ENCODE data around the gene DNAAF5.
"Not testable (repeated sequence)": the region's sequence is repeated elsewhere in the genome, so short reads cannot be mapped to it uniquely, and the experiment has no call there.

DNAAF5 gene

DNA sequence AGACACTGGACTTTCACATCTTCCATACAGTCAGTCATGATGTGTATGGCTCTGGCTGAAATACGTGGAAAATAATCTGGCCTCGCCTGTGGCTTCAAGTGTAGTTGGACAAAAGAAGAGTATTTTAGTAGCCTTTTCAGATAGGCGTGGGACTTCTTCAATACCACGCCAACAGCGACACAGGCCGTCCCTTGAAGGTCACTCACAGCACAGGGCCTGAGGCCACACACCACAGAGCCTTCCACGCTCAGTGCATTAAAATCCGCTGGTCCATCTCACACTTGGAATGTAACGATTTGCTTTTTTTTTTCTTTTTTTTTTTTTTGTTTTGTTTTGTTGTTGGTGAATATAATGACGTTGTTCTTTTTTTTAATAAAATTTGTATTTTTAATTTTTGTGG lies 54.0 kb downstream of the DNAAF5 start:
- DNase-seq, result no peak

DNA sequence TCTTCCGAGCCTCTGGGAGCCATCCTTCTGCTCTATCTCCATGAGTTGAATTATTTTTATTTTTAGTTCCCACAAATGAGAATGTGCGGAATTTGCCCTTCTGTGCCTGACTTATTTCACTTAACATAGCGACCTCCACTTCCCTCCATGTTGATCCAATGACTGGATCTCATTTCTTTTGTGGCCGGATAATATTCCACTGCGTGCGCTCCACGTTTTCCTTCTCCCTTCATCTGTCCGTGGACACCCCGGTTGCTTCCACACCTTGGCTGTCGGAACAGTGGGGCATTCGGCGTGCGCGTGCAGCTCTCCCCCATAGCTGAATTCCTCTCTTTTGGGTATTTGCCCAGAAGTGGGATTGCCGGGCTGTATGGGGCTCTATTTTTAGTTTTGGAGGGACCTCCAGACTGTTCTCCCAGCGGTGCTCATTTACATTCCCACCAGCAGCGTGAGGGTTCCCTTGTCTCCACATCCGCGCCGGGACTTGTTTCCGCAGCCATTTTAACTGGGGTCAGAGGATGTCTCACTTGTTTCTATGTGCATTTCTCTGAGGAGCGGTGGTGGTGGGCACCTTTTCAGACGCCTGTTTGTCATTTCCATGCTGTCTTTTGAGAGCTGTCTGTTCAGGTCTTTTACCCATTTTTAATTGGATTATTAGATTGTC lies 54.8 kb downstream of the DNAAF5 start:
- DNase-seq, result no peak

DNA sequence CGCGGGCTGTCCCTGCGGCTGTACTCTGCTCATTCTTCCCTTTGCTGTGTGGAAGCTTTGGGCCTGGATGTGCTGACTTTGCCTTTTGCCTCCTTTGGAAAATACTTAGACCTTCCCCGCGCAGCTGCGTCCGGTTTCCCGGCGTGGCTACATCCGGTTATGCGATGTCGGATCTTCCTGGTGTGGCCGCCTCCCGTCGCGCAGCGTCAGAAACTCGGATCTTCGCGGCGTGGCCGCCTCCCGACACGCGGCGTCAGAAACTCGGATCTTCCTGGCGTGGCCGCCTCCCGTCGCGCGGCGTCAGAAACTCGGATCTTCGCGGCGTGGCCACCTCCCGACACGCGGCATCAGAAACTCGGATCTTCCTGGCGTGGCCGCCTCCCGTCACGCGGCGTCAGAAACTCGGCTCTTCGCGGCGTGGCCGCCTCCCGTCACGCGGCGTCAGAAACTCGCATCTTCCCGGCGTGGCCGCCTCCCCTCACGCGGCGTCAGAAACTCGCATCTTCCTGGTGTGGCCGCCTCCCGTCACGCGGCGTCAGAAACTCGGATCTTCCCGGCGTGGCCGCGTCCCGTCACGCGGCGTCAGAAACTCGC lies 55.5 kb downstream of the DNAAF5 start:
- DNase-seq, result no peak

DNA sequence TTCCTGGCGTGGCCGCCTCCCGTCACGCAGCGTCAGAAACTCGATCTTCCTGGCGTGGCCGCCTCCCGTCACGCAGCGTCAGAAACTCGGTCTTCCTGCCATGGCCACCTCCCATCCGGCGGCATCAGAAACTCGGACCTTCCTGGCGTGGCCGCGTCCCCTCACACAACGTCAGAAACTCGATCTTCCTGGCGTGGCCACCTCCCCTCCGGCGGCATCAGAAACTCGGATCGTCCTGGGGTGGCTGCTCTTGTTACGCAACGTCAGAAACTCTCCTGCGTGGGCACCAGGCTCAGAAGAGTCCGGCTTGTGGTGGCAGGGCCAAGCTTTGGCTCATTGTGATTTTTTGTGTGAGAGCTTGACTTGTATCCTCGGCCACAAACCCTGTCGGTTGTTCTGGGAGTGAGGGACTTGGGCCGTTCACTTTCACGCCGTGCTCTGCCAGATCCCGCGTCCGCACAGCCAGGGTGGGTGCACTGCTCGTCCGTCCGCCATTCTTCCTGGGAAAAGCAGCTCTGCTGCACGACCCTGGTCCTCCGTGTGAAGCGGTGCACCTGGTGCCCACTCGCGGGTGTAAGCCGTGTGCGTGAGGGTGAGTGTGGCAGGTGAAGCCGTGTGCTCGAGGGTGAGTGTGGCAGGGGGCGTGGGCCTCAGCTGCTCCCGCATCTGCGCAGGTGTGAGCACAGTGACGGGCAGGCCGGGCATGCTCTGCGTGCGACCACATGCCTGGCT lies 56.4 kb downstream of the DNAAF5 start:
- no peak for DNase-seq

DNA sequence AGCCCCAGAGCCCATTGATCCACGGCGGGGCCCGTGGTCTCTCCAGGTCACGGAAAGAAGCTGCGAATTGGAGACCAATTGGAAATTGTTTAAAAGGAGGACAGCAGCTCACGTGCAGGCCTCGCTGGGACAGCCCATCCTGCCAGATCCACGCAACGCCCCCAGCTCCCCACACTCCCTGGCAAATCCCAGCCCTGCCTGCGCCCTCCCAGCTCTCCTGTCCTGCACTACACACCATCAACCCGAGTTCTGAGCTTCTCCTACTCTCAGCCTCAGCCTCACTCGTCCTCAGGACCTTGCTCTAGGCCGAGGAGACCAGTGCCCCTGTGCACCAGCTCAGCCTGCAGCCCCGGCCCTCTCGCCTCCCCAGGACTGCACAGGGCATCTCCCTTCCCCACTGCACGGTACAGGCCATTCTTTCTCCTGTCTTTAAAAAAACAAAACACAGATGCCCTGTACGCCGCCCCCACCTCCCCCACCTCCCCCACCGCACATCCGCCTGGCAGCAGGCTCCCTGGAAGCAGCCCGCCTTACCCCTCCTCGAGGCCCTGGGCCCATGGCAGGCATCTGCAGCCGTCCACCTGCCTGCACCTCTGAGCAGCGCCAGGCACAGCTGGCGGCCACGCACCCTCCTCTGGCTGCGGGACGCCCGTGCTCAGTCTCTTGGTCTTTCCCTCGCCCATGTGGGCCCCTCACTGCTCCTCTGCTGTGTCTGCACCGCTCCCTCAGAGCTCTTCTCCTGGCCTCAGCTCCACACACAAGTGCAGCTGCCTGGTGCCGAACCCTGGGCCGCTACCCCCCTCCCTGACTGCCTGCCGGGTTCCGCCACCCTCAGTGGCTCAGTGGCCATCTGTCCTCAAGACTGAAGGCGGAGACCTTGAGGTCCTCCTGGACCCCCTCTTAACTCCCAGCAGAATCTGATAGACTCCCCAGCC lies 57.3 kb downstream of the DNAAF5 start:
- DNase-seq, result no peak

DNA sequence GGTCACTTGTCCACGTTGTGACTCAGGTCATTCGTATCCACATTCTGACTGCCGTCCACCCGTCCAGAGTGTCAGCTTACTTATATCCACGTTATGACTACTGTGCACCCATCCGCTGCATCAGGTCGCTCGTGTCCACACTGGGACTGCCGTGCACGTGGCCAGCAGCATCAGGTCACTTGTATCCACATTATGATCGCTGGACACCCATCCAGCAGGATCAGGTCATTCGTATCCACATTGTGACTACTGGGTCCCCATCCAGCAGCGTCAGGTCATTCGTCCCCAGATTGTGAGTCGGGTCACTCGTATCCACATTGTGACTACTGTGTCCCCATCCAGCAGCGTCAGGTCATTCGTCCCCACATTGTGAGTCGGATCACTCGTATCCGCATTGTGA lies 58.5 kb downstream of the DNAAF5 start:
- no peak for DNase-seq

DNA sequence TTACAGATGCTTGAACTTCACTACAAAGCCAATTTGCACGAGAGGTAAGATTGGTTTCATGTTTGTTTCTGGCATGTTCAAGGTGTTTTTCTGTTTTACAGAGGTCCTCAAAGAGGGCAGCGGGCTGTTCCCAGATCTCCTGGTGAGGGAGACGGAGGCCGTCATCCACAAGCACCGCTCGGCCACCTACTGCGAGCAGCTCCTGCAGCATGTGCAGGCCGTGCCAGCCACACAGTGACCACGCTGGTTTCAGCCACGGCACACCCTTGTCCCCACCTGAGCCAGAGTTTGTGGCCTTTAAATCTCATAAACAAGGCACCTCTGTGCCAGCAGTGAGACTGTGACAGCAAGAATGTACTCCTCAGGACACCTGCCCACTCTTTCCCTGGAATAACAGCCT lies 58.9 kb downstream of the DNAAF5 start:
- DNase-seq, result no peak

DNA sequence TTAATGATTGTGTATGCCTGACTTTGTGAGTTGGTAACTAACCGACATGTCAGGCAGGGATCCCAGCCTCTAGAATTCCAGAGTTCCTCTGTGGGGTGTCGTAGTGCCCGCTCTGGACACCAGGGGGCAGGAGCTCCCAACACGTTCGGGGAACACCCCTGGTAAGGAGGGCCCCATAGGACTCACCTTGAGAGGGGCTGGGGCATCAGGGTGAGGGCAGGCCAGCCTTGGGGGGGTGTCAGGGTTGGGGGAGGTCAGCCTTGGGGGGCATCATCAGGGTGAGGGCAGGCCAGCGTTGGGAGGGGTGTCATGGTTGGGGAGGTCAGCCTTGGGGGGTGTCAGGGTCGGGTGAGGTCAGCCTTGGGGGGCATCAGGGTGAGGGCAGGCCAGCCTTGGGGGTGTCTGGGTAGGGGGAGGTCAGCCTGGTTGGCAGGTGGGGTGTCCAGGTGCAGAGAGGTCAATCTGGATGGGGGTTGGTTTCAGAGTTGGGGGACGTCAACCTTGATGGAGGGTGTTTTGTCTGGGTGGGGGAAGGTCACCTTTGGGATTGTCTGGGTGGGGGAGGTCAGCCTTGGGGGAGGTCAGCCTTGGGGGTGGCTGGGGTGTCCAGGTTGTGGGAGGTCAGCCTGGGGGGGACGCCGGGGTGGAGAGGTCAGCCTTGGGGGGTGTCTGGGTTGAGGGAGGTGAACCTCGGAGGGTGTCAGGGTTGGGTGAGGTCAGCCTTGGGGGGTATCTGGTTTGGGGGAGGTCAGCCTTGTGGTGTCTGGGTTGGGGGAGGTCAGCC lies 60.2 kb downstream of the DNAAF5 start:
- peak in 30 of 58 donors; percentile 6 to 69 (median 30) for DNase-seq

DNA sequence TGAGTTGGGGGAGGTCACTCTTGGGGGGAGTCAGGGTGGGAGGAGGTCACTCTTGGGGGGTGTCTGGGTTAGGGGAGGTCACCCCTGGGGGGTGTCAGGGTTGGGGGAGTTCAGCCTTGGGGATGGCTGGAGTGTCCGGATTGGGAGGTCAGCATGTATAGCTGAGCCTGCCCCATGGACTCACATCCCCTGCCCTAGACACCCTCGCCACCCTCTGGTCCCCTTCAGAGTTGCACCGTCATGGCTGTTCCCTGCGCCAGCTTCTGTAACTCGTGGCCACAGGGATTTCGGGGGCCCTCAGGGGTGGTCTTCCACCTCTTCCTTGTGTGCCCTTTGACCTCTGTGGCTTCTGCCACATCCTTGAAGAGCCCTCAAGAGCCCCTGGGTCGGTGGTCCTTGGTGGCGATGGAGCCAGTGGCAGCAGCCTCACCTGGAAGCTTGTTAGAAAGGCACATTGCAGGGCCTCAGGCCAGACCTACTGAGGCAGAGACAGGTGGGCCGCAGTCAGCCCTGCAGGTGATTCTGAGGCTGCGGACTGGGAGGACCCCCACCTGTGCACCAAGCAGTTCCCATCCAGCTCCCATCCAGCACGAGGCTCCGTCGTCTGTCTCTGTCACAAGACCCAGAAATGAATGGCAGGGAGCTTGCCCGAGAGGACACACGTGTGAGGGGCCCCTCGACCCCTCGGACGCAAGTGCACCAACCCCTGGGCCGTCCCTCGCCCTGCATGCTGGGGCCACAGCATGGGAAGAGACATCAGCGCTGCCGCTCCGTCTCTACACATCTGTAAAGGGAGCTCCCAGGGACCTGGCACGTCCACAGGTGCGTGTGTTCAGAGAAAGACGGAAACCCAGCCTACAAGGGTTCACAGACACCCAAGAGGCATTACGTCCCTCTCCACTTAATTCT lies 61.1 kb downstream of the DNAAF5 start:
- DNase-seq, result no peak

DNA sequence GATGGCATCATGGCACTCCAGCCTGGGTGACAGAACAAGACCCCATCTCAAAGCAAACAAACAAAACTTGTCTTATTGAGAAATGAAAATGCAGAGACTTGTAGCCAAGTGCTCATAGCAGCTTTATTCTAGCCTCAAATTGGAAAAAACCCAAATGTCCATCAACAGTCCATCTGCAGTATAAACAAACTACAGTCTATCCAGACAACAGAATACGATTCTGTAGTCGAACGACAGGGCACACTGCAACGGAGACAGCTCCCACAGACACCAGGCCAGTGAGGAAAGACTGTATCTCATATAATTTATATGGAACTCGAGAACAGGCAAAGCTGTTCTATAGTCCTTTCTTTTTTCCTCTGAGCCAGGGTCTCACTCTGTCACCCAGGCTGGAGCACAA lies 65.0 kb downstream of the DNAAF5 start:
- DNase-seq, result no peak

DNA sequence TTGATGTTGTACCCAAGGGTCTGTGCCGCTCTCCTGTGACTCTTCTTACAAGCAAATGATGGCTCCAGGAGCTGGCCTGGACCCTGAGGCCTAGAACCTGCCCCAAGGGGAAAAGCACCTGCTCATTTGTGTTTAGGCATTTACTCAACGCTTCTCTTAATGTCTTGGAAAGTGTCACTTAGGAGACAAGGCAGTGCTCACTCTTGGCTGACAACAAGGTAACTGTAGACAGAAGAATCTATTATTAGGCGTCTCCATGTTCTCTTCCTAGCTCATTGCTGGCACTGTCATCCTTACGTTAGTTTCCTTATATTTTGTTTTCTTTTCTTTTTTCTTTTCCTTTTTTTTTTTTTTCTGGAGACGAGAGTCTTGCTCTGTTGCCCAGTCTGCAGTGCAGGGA lies 67.7 kb downstream of the DNAAF5 start:
- DNase-seq, result no peak

DNA sequence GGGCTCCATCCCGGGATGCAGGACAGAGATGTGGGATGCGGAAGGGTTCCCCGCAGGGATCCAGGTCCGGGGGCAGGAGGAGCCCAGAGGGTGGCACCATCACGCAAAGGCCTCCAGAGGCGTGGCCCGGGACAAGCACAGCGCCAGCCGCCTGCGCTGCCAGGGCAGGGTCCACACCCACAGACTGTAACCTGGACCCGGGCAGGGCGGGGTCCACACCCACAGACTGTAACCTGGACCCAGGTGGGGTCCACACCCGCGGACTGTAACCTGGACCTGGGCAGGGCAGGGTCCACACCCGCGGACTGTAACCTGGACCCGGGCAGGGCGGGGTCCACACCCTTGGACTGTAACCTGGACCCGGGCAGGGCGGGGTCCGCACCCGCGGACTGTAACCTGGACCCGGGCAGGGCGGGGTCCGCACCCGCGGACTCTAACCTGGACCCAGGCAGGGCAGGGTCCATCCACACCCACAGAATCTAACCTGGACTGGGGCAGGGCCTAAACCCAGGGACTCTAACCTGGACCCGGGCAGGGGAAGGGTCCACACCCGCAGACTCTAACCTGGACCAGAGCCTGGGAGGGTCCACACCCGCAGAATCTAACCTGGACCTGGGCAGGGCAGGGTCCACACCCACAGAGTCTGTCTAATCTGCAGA lies 68.3 kb downstream of the DNAAF5 start:
- DNase-seq, result no peak

DNA sequence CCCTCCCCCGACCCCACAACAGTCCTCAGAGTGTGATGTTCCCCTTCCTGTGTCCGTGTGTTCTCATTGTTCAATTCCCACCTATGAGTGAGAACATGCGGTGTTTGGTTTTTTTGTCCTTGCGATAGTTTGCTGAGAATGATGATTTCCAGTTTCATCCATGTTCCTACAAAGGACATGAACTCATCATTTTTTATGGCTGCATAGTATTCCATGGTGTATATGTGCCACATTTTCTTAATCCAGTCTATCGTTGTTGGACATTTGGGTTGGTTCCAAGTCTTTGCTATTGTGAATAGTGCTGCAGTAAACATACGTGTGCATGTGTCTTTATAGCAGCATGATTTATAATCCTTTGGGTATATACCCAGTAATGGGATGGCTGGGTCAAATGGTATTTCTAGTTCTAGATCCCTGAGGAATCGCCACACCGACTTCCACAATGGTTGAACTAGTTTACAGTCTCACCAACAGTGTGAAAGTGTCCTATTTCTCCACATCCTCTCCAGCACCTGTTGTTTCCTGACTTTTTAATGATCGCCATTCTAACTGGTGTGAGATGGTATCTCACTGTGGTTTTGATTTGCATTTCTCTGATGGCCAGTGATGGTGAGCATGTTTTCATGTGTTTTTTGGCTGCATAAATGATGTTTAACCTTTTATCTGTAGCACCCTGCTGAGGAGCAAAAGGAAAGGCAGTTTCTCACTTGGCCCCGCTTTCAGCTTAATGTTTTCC lies 70.1 kb downstream of the DNAAF5 start:
- not testable (repeated sequence) for DNase-seq

DNA sequence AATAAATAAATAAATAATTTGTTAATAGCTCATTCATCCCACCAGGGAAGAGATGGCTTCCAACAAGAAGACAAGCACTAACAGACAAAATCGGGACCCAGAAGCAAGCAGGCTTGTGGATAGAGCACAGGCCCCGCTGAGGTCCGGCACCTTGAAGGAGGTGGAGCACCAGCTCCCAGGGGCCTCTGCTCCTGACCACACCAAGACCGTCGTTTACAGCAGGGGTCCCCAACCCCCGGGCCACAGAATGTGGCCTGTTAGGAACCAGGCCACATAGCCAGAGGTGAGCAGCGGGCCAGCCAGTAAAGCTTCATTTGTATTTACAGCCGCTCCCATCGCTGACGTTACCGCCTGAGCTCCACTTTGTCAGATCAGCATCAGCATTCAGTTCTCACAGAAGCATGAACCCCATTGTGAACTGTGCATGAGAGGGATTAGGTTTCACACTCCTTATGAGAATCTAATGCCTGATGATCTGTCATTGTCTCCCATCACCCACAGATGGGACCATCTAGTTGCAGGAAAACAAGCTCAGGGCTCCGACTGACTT lies 72.5 kb downstream of the DNAAF5 start:
- no peak for DNase-seq

DNA sequence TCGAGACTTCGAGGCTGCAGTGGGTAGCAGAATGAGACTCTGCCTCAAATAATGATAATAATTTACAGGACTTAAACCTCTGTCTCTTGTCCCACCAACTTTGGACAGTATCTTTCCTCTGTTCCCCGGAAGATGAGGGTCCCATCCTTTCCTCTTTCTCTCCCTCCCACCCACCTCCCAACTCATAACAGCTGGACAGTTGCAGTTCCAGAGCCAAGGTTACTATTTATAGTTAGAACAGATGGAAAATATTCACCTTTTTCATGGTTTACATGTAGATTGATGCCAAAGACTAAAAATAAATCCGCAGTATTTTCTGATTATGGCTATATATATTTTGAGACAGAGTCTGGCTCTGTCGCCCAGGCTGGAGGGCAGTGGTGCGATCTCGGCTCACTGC lies 74.2 kb downstream of the DNAAF5 start:
- no peak for DNase-seq

DNA sequence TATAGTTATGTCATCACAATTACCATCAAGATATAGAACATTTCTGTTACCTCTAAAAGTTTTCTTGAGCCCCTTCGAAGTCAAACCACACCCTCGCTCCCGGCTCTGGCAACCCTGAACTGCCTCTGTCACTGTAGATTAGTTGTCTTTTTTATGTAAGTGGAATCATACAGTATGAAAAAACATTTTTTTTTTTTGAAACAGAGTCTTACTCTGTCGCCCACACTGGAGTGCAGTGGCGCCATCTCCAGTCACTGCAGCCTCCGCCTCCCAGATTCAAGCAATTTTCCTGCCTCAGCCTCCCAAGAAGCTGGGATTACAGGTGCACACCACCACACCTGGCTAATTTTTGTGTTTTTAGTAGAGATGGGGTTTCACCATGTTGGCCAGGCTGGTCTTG lies 74.9 kb downstream of the DNAAF5 start:
- not testable (repeated sequence) for DNase-seq

DNA sequence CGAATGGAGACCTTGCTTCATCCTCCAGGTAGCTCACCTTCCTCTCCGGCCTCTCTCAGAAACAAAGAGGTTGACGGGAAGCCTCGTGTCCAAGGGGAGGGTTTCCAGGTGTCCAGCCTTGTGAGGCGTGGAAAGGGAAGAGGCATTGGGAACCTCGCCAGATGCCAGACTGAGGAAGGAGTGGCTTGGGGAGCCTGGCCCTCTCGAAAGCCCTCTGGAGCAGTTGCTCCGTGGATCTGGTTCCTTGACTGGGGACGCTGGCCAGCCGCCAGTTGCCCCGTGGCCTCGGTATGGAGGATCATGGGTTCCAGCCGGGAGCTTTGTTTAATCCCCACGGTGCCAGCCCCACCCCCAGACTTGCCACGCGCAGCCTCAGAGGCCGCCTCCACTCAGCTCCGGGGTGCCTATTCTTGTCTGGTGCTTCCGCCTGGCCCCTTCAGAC lies 75.5 kb downstream of the DNAAF5 start:
- peak in 10 of 58 donors; percentile 19 to 70 (median 42) for DNase-seq

All from anterior cingulate cortex (tissue), 58 donors.